PC-9 (cell line): ENCODE results near the gene POLDIP3. TPM values are rescaled to one million over a fixed set of nuclear protein-coding genes. Genes with fewer than 3 reads are reported as not detected.
A peak's percentile ranks its signal among the peaks of the same experiment; 100 is the strongest.
"Not testable (repeated sequence)": the region's sequence is repeated elsewhere in the genome, so short reads cannot be mapped to it uniquely, and the experiment has no call there.

Experiments
- BruUV-seq: library from RNA; stranded (reverse); fragments of 400-500 nt; replicated peaks from 2 replicates; lab custom pipeline; 2021; lab: Mats Ljungman, UMichigan
- CTCF ChIA-PET: fragments of 300-600 bp; sonication (Branson Sonifier 250); formaldehyde crosslinking; loops from one replicate; lab custom pipeline; 2022; ENCODE audit warnings: antibody characterized with exemption; lab: Charles Lee
- POLR2A ChIA-PET: fragments of 300-600 bp; sonication (Branson Sonifier 250); formaldehyde crosslinking; loops from one replicate; lab custom pipeline; 2022; ENCODE audit warnings: antibody characterized with exemption; ENCODE audit not compliant: unreplicated experiment; lab: Charles Lee
- DNase-seq, 2 experiments: peaks; one replicate each; pipeline versions ENCODE4 v3.0.0 to v3.0.0-alpha.2; 2015 to 2022; ENCODE audit warnings: mixed read lengths in 1 of 2
- H2AFZ ChIP-seq: fragments of 200-600 bp; sonication (generic); 2 replicates; pipeline ENCODE4 v1.8.1; 2017; ENCODE audit warnings: antibody characterized with exemption
- H3F3A ChIP-seq: fragments of 200-600 bp; sonication (generic); 2 replicates; pipeline ENCODE4 v1.8.1; 2017; ENCODE audit warnings: antibody characterized with exemption, mild to moderate bottlenecking, low read depth; ENCODE audit not compliant: insufficient read depth
- H3K27ac ChIP-seq: fragments of 200-600 bp; sonication (generic); 2 replicates; pipeline ENCODE4 v1.6.1; 2016; ENCODE audit warnings: mixed run types
- H3K27me3 ChIP-seq: fragments of 200-600 bp; sonication (generic); 2 replicates; pipeline ENCODE4 v1.6.1; 2016; ENCODE audit warnings: low read depth, mixed run types; ENCODE audit not compliant: insufficient read depth
- H3K36me3 ChIP-seq: fragments of 200-600 bp; sonication (generic); 2 replicates; pipeline ENCODE4 v1.6.1; 2016; ENCODE audit warnings: low read depth, mixed run types
- H3K4me1 ChIP-seq: fragments of 200-600 bp; sonication (generic); replicated peaks from 2 replicates; pipeline ENCODE4 v1.6.1; 2016; ENCODE audit warnings: mixed run types; ENCODE audit not compliant: insufficient read depth
- H3K4me2 ChIP-seq: fragments of 200-600 bp; sonication (generic); 2 replicates; pipeline ENCODE4 v1.6.1; 2017; ENCODE audit warnings: mixed run types
- H3K4me3 ChIP-seq: fragments of 200-600 bp; sonication (generic); 2 replicates; pipeline ENCODE4 v1.6.1; 2016; ENCODE audit warnings: mixed run types
- H3K79me2 ChIP-seq: fragments of 200-600 bp; sonication (generic); 2 replicates; pipeline ENCODE4 v1.6.1; 2017; ENCODE audit warnings: low read depth, mixed run types
- H3K9me2 ChIP-seq: fragments of 200-600 bp; sonication (generic); 2 replicates; pipeline ENCODE4 v1.8.1; 2017; ENCODE audit warnings: mild to moderate bottlenecking; ENCODE audit not compliant: insufficient read depth
- H3K9me3 ChIP-seq: fragments of 200-600 bp; sonication (generic); 2 replicates; pipeline ENCODE4 v1.8.1; 2016; ENCODE audit warnings: low read depth; ENCODE audit not compliant: insufficient read depth
- H4K20me1 ChIP-seq: fragments of 200-600 bp; sonication (generic); 2 replicates; pipeline ENCODE4 v1.8.1; 2017; ENCODE audit not compliant: insufficient read depth
- CTCF ChIP-seq: fragments of 200-600 bp; sonication (generic); conservative IDR thresholded peaks from 2 replicates; pipeline ENCODE4 v1.6.1; 2017; ENCODE audit warnings: mixed run types, antibody characterized with exemption, mild to moderate bottlenecking, moderate library complexity
- EZH2 ChIP-seq: fragments of 200-600 bp; sonication (generic); IDR thresholded peaks from 2 replicates; pipeline ENCODE4 v1.8.0; 2017; ENCODE audit warnings: antibody characterized with exemption, low read depth
- intact Hi-C: fragments of 100-400 bp; cut with micrococcal nuclease; formaldehyde crosslinking; loops from one replicate; pipeline ENCODE4 v1.10.0; 2022; ENCODE audit not compliant: unreplicated experiment
- total RNA-seq: library from RNA; stranded (reverse); gene quantifications from 2 replicates; pipeline ENCODE4 v1.2.3, GENCODE V29; 2021

POLDIP3 gene
- total RNA-seq, 1 experiment from 2014 or later: 62.9 TPM

DNA sequence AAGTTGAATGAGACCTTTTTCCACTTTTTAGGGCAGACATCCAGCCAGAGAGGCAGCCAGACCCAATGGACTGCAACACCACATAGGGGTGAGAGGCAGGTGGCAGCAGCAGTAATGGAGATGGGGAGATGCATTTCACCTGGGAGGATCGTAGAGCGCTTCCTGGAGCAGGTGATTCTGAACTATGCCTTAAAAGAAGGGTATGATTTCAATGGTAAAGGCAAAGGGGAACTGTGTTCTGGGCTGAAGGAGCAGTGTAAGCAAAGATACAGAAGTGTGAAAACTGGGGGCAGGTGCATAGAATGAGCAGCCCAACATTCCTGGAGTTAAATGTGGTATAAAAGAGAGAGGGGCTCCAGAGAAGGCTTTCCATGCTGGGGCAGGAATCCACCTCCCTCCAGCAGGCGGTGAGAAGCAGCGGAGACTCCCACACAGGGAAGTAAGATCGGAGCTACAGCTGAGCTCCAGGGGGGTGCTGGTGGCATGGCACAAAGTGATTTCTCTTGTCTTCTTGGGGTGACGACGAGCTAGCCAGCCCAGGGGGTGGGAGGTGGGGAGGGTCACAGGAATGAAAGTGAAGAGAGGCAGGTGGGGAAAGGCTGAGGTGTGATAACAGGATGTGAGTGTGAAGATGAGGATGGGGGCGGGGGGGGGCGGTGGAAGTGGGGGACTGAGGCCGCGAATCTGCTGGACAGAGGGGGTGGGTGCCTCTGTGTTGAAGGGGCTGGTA is 65.2 kb downstream of the POLDIP3 start:
- no peak overlapping the region for H3K27ac ChIP-seq
- intact Hi-C loops: no loop called here
- H3K36me3 ChIP-seq: no peaks in the 10 kb centered on the region
- H3F3A ChIP-seq: peaks cover 8% of the 10 kb centered on the region; the same call in 1 of the 2 replicates
- H4K20me1 ChIP-seq: no peaks in the 10 kb centered on the region
- H2AFZ ChIP-seq: no peak overlapping the region
- TF ChIP-seq CTCF (no peak), EZH2 (no peak)
- ChIA-PET CTCF (no interaction called here), POLR2A (no interaction called here)
- H3K4me3 ChIP-seq: no peak overlapping the region
- H3K4me1 ChIP-seq: no peaks in the 10 kb centered on the region
- no peaks in the 10 kb centered on the region for H3K27me3 ChIP-seq
- no peaks in the 10 kb centered on the region for H3K9me2 ChIP-seq
- no TSS peak for BruUV-seq
- H3K4me2 ChIP-seq: no peak overlapping the region
- peak in 1 of 2 experiments; percentile 35 for DNase-seq
- H3K9me3 ChIP-seq: no peaks in the 10 kb centered on the region
- no peaks in the 10 kb centered on the region for H3K79me2 ChIP-seq

DNA sequence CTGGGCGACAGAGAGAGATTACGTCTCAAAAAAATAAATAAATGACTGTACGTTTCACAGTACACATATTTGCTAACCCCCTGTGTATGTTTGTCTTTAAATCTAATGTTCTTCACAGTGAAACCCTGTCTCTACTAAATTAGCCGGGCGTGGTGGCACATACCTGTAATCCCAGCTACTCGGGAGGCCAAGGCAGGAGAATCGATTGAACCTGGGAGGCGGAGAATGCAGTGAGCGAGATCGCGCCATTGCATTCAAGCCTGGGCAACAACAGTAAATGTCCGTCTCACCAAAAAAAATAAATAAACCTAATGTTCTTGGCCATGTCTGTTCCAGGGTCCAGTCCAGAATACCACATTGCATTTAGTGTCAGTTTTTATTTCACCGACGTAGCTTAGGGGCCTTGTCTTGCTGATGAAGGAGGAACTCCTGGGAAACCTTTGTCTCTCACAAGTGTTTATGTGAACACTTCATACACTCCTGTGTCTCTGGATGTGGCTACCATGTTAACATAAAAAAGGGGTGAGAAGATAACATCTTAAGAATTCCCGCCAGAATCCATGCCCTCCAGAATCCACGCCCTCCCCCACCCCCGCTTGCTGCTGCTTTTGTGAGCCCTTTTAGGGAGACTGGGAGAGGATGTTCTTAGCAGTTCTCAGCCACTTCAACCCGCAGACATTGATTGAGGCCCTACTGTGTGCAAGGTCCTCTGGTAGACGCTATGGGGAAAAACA is 65.9 kb downstream of the POLDIP3 start:
- Histone ChIP-seq H3K27me3 (no peaks in the 10 kb centered on the region), H3K36me3 (no peaks in the 10 kb centered on the region), H3F3A (peaks cover 9% of the 10 kb centered on the region; the same call in 1 of the 2 replicates), H3K27ac (no peak overlapping the region), H3K79me2 (no peaks in the 10 kb centered on the region), H3K4me2 (no peak overlapping the region), H3K9me2 (no peaks in the 10 kb centered on the region), H2AFZ (no peak overlapping the region), H3K4me1 (no peaks in the 10 kb centered on the region), H3K4me3 (no peak overlapping the region), H4K20me1 (no peaks in the 10 kb centered on the region), H3K9me3 (no peaks in the 10 kb centered on the region)
- CTCF ChIA-PET: no interaction called here
- no peak for TF ChIP-seq EZH2
- TF ChIP-seq CTCF: no peak
- POLR2A ChIA-PET: no interaction called here
- intact Hi-C loops: no loop called here
- BruUV-seq: no TSS peak
- peak in 1 of 2 experiments; percentile 24 for DNase-seq

DNA sequence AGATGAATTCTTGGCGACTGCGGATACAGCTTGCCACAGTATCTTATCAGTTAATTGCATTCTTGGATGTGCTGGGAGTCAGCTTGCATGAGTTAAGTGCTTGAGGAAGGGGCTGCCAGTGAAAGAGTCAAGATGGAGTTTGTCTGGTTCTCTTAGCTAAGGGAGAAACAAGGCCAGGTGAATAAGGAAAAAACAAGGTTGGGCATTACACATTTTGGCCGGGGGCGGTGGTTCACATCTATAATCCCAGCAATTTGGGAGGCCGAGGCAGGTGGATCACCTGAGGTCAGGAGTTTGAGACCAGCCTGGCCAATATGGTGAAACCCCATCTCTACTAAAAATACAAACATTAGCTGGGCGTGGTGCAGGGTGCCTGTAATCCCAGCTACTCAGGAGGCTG is 66.6 kb downstream of the POLDIP3 start:
- H3K9me3 ChIP-seq, H3K36me3 ChIP-seq, H3K9me2 ChIP-seq, H3K4me1 ChIP-seq, H3K79me2 ChIP-seq, H3K4me3 ChIP-seq, DNase-seq, H3K27me3 ChIP-seq, H3K27ac ChIP-seq, BruUV-seq, H4K20me1 ChIP-seq, H3F3A ChIP-seq, H2AFZ ChIP-seq, intact Hi-C loops, H3K4me2 ChIP-seq, POLR2A ChIA-PET, CTCF ChIA-PET: not testable (repeated sequence)
